GM23338 (cell line): Measurements from ENCODE around the gene CNPY3. TPM values are rescaled to one million over a fixed set of nuclear protein-coding genes. Genes with fewer than 3 reads are reported as not detected.

ENCODE experiments used
- ATAC-seq: fragments of 200-7000 bp; cut with Tn5 transposase; 3 replicates; pipeline ENCODE4 v1.9.1; 2020
- DNase-seq: peaks from one replicate; pipeline ENCODE4 v3.0.0-alpha.2; 2015; ENCODE audit warnings: low spot score
- H2AFZ ChIP-seq: fragments of 200-600 bp; sonication (generic); 2 replicates; pipeline ENCODE4 v1.8.0; 2016; ENCODE audit warnings: antibody characterized with exemption, mild to moderate bottlenecking, moderate library complexity
- H3F3A ChIP-seq: fragments of 200-600 bp; sonication (generic); replicated peaks from 2 replicates; pipeline ENCODE4 v1.8.0; 2017; ENCODE audit warnings: antibody characterized with exemption, mixed run types, low read depth
- H3K27ac ChIP-seq: fragments of 200-600 bp; sonication (generic); 2 replicates; pipeline ENCODE4 v1.6.1; 2016; ENCODE audit warnings: low read depth
- H3K27me3 ChIP-seq: fragments of 200-600 bp; sonication (generic); 2 replicates; pipeline ENCODE4 v1.8.0; 2016; ENCODE audit warnings: mild to moderate bottlenecking, mixed run types, moderate library complexity; ENCODE audit not compliant: insufficient read depth
- H3K36me3 ChIP-seq: fragments of 200-600 bp; sonication (generic); 2 replicates; pipeline ENCODE4 v1.8.0; 2016; ENCODE audit warnings: mild to moderate bottlenecking; ENCODE audit not compliant: insufficient read depth
- H3K4me1 ChIP-seq: fragments of 200-600 bp; sonication (generic); 2 replicates; pipeline ENCODE4 v1.8.0; 2016; ENCODE audit warnings: mild to moderate bottlenecking, moderate library complexity; ENCODE audit not compliant: insufficient read depth
- H3K4me2 ChIP-seq: fragments of 200-600 bp; sonication (generic); 2 replicates; pipeline ENCODE4 v1.7.1; 2017; ENCODE audit warnings: mixed run types
- H3K4me3 ChIP-seq: fragments of 200-600 bp; sonication (generic); 2 replicates; pipeline ENCODE4 v1.6.1; 2016; ENCODE audit warnings: mixed run types
- H3K79me2 ChIP-seq: fragments of 200-600 bp; sonication (generic); replicated peaks from 2 replicates; pipeline ENCODE4 v1.8.0; 2017; ENCODE audit warnings: mild to moderate bottlenecking; ENCODE audit not compliant: insufficient read depth
- H3K9me2 ChIP-seq: fragments of 200-600 bp; sonication (generic); 2 replicates; pipeline ENCODE4 v1.8.0; 2017; ENCODE audit not compliant: insufficient read depth
- H4K20me1 ChIP-seq: fragments of 200-600 bp; sonication (generic); replicated peaks from 2 replicates; pipeline ENCODE4 v1.8.0; 2017; ENCODE audit warnings: mild to moderate bottlenecking; ENCODE audit not compliant: insufficient read depth
- H3K27ac Mint-ChIP-seq: 2 replicates; pipeline ENCODE4 v1.8.0; 2020; ENCODE audit warnings: inconsistent platforms, mild to moderate bottlenecking, moderate library complexity, mixed read lengths
- H3K27me3 Mint-ChIP-seq: 3 replicates; pipeline ENCODE4 v1.8.0; 2022; ENCODE audit warnings: low read depth, mild to moderate bottlenecking, moderate library complexity, mixed read lengths, inconsistent platforms; ENCODE audit not compliant: insufficient read depth, poor library complexity
- H3K36me3 Mint-ChIP-seq: 3 replicates; pipeline ENCODE4 v1.8.0; 2021; ENCODE audit warnings: low read depth, mild to moderate bottlenecking, inconsistent platforms, moderate library complexity, mixed read lengths
- H3K4me1 Mint-ChIP-seq: 3 replicates; pipeline ENCODE4 v1.8.0; 2020; ENCODE audit warnings: mild to moderate bottlenecking, inconsistent platforms, mixed read lengths
- H3K4me3 Mint-ChIP-seq: 3 replicates; pipeline ENCODE4 v1.8.0; 2021; ENCODE audit warnings: moderate library complexity, mild to moderate bottlenecking, inconsistent platforms, mixed read lengths
- H3K9me3 Mint-ChIP-seq: 3 replicates; pipeline ENCODE4 v1.8.0; 2020; ENCODE audit warnings: moderate library complexity, mild to moderate bottlenecking, inconsistent platforms, mixed read lengths
- CREB1 ChIP-seq: fragments of 250-450 bp; sonication (Bioruptor Pico); IDR thresholded peaks from 2 replicates; pipeline ENCODE4 v1.5.0; 2020; ENCODE audit warnings: low read depth, mild to moderate bottlenecking, moderate library complexity
- CTCF ChIP-seq, 2 experiments: fragments of 200-600 bp in 1 of 2; sonication (generic) in 1 of 2; conservative IDR thresholded peaks; 2 replicates each; pipeline versions ENCODE4 v1.5.1 to v1.6.1; 2016 to 2017; ENCODE audit warnings: antibody characterized with exemption in 2 of 2, low read depth in 2 of 2, mild to moderate bottlenecking in 2 of 2, moderate library complexity in 1 of 2
- ETS1 ChIP-seq: IDR thresholded peaks from 2 replicates; pipeline ENCODE4 v1.6.1; 2016; ENCODE audit warnings: antibody characterized with exemption
- EZH2phosphoT487 ChIP-seq: fragments of 200-600 bp; sonication (generic); IDR thresholded peaks from one replicate; pipeline ENCODE4 v1.8.1; 2018; ENCODE audit warnings: antibody characterized with exemption; ENCODE audit not compliant: unreplicated experiment
- JUNB ChIP-seq: IDR thresholded peaks from one replicate; pipeline ENCODE4 v1.6.1; 2016; ENCODE audit warnings: antibody characterized with exemption; ENCODE audit not compliant: unreplicated experiment
- NANOG ChIP-seq: IDR thresholded peaks from 2 replicates; pipeline ENCODE4 v1.6.1; 2016; ENCODE audit warnings: antibody characterized with exemption, borderline replicate concordance
- POLR2AphosphoS5 ChIP-seq: IDR thresholded peaks from 2 replicates; pipeline ENCODE4 v1.6.1; 2016; ENCODE audit warnings: antibody characterized with exemption, low read depth
- REST ChIP-seq: IDR thresholded peaks from one replicate; pipeline ENCODE4 v1.6.1; 2018; ENCODE audit warnings: antibody characterized with exemption; ENCODE audit not compliant: unreplicated experiment
- polyA plus RNA-seq: library from polyadenylated mRNA; unstranded; fragments of >200 nt; fragmentation: Nextera tagmentation; extraction: Ambion mirVana; gene quantifications from 2 replicates; pipeline ENCODE4 v1.2.1, GENCODE V29; 2016
- total RNA-seq: library from RNA; depleted of rRNA; stranded (reverse); fragments of >200 nt; shearing (Covaris generic); gene quantifications from 2 replicates; pipeline ENCODE4 v1.2.3, GENCODE V29; 2014

The CNPY3 gene
- total and polyA plus RNA-seq, 2 experiments from 2014 or later, result 67.0 to 74.5 TPM

GRCh38 chr6:42981836-42982235 lies 52.6 kb downstream of the CNPY3 start:
- Mint-ChIP-seq H3K27ac (no peak overlapping the region), H3K4me3 (peak overlapping the region; percentile 6; the same call in 1 of the 3 replicates), H3K4me1 (peaks cover 21% of the 10 kb centered on the region), H3K9me3 (no peaks in the 10 kb centered on the region), H3K27me3 (peaks cover 14% of the 10 kb centered on the region), H3K36me3 (no peaks in the 10 kb centered on the region; the same call in 2 of the 3 replicates)
- no peaks in the 10 kb centered on the region for H3K36me3 ChIP-seq
- TF ChIP-seq EZH2phosphoT487, result no peak
- TF ChIP-seq JUNB, result no peak
- peak overlapping the region; percentile 69; the same call in 1 of the 2 replicates for H2AFZ ChIP-seq
- ATAC-seq (no peak), DNase-seq (no peak)
- H4K20me1 ChIP-seq, result peaks cover 5% of the 10 kb centered on the region; the same call in 1 of the 2 replicates
- peaks cover 22% of the 10 kb centered on the region for H3K79me2 ChIP-seq
- no peak overlapping the region for H3K4me3 ChIP-seq
- no peaks in the 10 kb centered on the region for H3K9me2 ChIP-seq
- no peaks in the 10 kb centered on the region for H3K27me3 ChIP-seq
- H3F3A ChIP-seq, result peaks cover 19% of the 10 kb centered on the region; the same call in 1 of the 2 replicates
- peaks cover 21% of the 10 kb centered on the region for H3K4me1 ChIP-seq
- no peak overlapping the region for H3K27ac ChIP-seq
- no peak overlapping the region for H3K4me2 ChIP-seq

GRCh38 chr6:42984001-42984923 lies 55.0 kb downstream of the CNPY3 start, which contains the start of gene PPP2R5D:
TSS of gene PPP2R5D (plus strand) at chr6:42984570. CDS start at chr6:42984678, 108 bp downstream.
- no peaks in the 10 kb centered on the region for H3K27me3 ChIP-seq
- H3K36me3 Mint-ChIP-seq, result peaks cover 6% of the 10 kb centered on the region; the same call in 1 of the 3 replicates
- H3K4me3 Mint-ChIP-seq, result peak within 1 kb of the TSS; percentile 88
- peak within 1 kb of the TSS; percentile 85; the same call in 1 of the 2 replicates for H3K27ac ChIP-seq
- 0 out of 2 replicates have a peak, but pooled peaks cover 2% of the 10 kb centered on the region for H3K36me3 ChIP-seq
- ATAC-seq, result peak; percentile 92
- peak within 1 kb of the TSS; percentile 73 for H3K4me3 ChIP-seq
- H3K4me1 ChIP-seq, result peaks cover 17% of the 10 kb centered on the region
- H3K27ac Mint-ChIP-seq, result peak within 1 kb of the TSS; percentile 82
- peaks cover 12% of the 10 kb centered on the region; the same call in 1 of the 2 replicates for H3F3A ChIP-seq
- TF ChIP-seq REST (no peak), ETS1 (no peak), NANOG (no peak), POLR2AphosphoS5 (peak; percentile 97), CTCF (conservative IDR thresholded peaks at IDR 0.05; ENCODE audit: low read depth in 2 of 2) (no peak), CREB1 (CRISPR knock-in tag) (peak; percentile 1; the same call in 1 of the 2 replicates)
- H2AFZ ChIP-seq, result peak within 1 kb of the TSS; percentile 30; the same call in 1 of the 2 replicates
- H3K4me1 Mint-ChIP-seq, result peaks cover 24% of the 10 kb centered on the region
- peak; percentile 100 for DNase-seq
- no peaks in the 10 kb centered on the region for H3K9me3 Mint-ChIP-seq
- peaks cover 5% of the 10 kb centered on the region; the same call in 1 of the 2 replicates for H4K20me1 ChIP-seq
- H3K27me3 Mint-ChIP-seq, result peaks cover 12% of the 10 kb centered on the region
- H3K9me2 ChIP-seq, result no peaks in the 10 kb centered on the region
- H3K79me2 ChIP-seq, result peaks cover 17% of the 10 kb centered on the region
- peak within 1 kb of the TSS; percentile 88 for H3K4me2 ChIP-seq
